K562 (cell line): ENCODE data around the gene IBTK. TPM values are rescaled to one million over a fixed set of nuclear protein-coding genes. Genes with fewer than 3 reads are reported as not detected.

Experiments used
- CBX3 ChIP-seq, 2 experiments: IDR thresholded peaks; 1 replicate in 1 of 2; 2 replicates in 1 of 2; pipeline ENCODE4 v1.6.1; 2012; ENCODE audit warnings: inconsistent platforms in 2 of 2, low read length in 2 of 2, borderline replicate concordance in 1 of 2, control low read depth in 1 of 2
- DIDO1 ChIP-seq: fragments of 450-650 bp; IDR thresholded peaks from 2 replicates; pipeline ENCODE4 v1.6.1; 2016; ENCODE audit warnings: low read depth, missing biosample characterization, missing genetic modification characterization
- ETS2 ChIP-seq: IDR thresholded peaks from 2 replicates; pipeline ENCODE4 v1.6.1; 2016; ENCODE audit warnings: borderline replicate concordance, missing genetic modification characterization, mild to moderate bottlenecking, moderate library complexity, missing compliant biosample characterization; ENCODE audit not compliant: poor library complexity, severe bottlenecking
- HDAC2 ChIP-seq: fragments of 450-650 bp; IDR thresholded peaks from 2 replicates; pipeline ENCODE4 v1.6.1; 2016; ENCODE audit warnings: mild to moderate bottlenecking
- JUND ChIP-seq, 2 experiments: IDR thresholded peaks; 2 replicates in 1 of 2; 3 replicates in 1 of 2; pipeline ENCODE4 v1.6.1; 2011; ENCODE audit warnings: borderline replicate concordance in 2 of 2, low read depth in 2 of 2, low read length in 2 of 2, improper control_type of control experiment in 1 of 2, missing biosample characterization in 1 of 2, missing genetic modification characterization in 1 of 2, missing genetic modification reagents in 1 of 2
- KDM4B ChIP-seq, 2 experiments: fragments of 450-650 bp in 1 of 2; sonication (generic) in 1 of 2; IDR thresholded peaks; 2 replicates each; pipeline ENCODE4 v1.6.1; 2016 to 2017; ENCODE audit warnings: borderline replicate concordance in 2 of 2, antibody characterized with exemption in 1 of 2, low read depth in 1 of 2, mild to moderate bottlenecking in 1 of 2
- MAFF ChIP-seq: IDR thresholded peaks from 2 replicates; pipeline ENCODE4 v1.6.1; 2012; ENCODE audit warnings: low read length, improper control_type of control experiment
- MYC ChIP-seq, 2 experiments: fragments of 250-450 bp in 1 of 2; sonication (Bioruptor Pico) in 1 of 2; IDR thresholded peaks; 2 replicates each; pipeline versions ENCODE4 v1.5.1 to v1.6.1; 2012 to 2021; ENCODE audit warnings: low read depth in 2 of 2, borderline replicate concordance in 1 of 2, improper control_type of control experiment in 1 of 2, low read length in 1 of 2, mild to moderate bottlenecking in 1 of 2, moderate library complexity in 1 of 2
- NCOA6 ChIP-seq: fragments of 450-650 bp; IDR thresholded peaks from 2 replicates; pipeline ENCODE4 v1.6.1; 2017; ENCODE audit warnings: mild to moderate bottlenecking
- PRDM10 ChIP-seq: fragments of 450-650 bp; IDR thresholded peaks from 2 replicates; pipeline ENCODE4 v1.6.1; 2018; ENCODE audit not compliant: partially characterized antibody
- ZNF232 ChIP-seq: sonication (generic); formaldehyde crosslinking; IDR thresholded peaks from 2 replicates; pipeline ENCODE4 v1.8.0; 2022; ENCODE audit warnings: mild to moderate bottlenecking, missing genetic modification reagents
- polyA plus RNA-seq, 8 experiments: library from polyadenylated mRNA; depleted of rRNA in 4 of 8; stranded (reverse) in 5 of 8; unstranded in 3 of 8; fragments of >200 nt; fragmentation: Nextera tagmentation in 2 of 8; fragmentation: Illumina TruSeq in 1 of 8; extraction: Ambion mirVana in 2 of 8; extraction: Trizol in 1 of 8; gene quantifications; 2 replicates each; pipeline versions ENCODE4 v1.2.1 to v1.2.3, GENCODE V29; 2011 to 2014; ENCODE audit warnings: inconsistent platforms in 1 of 8, missing spikeins in 1 of 8
- total RNA-seq, 7 experiments: library from RNA; depleted of rRNA in 6 of 7; stranded (reverse); fragments of >200 nt in 6 of 7; fragmentation: Illumina TruSeq in 2 of 7; extraction: Trizol in 2 of 7; gene quantifications; 2 replicates each; pipeline versions ENCODE4 v1.2.1 to v1.2.3, GENCODE V29; 2011 to 2021; ENCODE audit warnings: low replicate concordance in 1 of 7
- TF ChIP-seq, protein P1 (sequence below): fragments of 450-650 bp; IDR thresholded peaks from 2 replicates; pipeline ENCODE4 v1.6.1; 2016; ENCODE audit warnings: low read depth
- TF ChIP-seq, protein P2 (sequence below): sonication (generic); formaldehyde crosslinking; IDR thresholded peaks from 2 replicates; pipeline ENCODE4 v1.8.0; 2023; ENCODE audit warnings: mild to moderate bottlenecking, missing genetic modification reagents

IBTK gene
- total and polyA plus RNA-seq, 9 of the 15 experiments (the other 6 are each of a cell fraction or from before 2014, with no cell fraction given) = 13.2 to 36.4 (median 21.8) TPM

GRCh38 chr6:82205930-82206392 lies 41.6 kb downstream of the IBTK start (continued):
- TF ChIP-seq HDAC2 (peak; percentile 65; the same call in 1 of the 2 replicates), JUND (IDR thresholded peaks at IDR 0.05; ENCODE audit: borderline replicate concordance, low read depth, low read length) (peak; percentile 38; the same call in 1 of the 2 replicates), JUND (tag; IDR thresholded peaks at IDR 0.05; ENCODE audit: borderline replicate concordance, low read depth, low read length) (no peak; the same call in 2 of the 3 replicates), CBX3 (IDR thresholded peaks at IDR 0.05; ENCODE audit: borderline replicate concordance in 1 of 2, low read length in 2 of 2) (peak in 1 of 2 experiments; percentile 84; a peak in 1 of 3 replicates), ZNF232 (CRISPR knock-in tag) (no peak), DIDO1 (no peak), NCOA6 (peak; percentile 68; the same call in 1 of the 2 replicates), MAFF (no peak), KDM4B (IDR thresholded peaks at IDR 0.05; ENCODE audit: borderline replicate concordance in 2 of 2, low read depth in 1 of 2) (no peak), PRDM10 (peak; percentile 27), ETS2 (tag) (no peak), MYC (IDR thresholded peaks at IDR 0.05; ENCODE audit: low read depth, low read length) (no peak), MYC (CRISPR knock-in tag; IDR thresholded peaks at IDR 0.05; ENCODE audit: borderline replicate concordance, low read depth) (no peak)
- TF ChIP-seq, protein P1, sequence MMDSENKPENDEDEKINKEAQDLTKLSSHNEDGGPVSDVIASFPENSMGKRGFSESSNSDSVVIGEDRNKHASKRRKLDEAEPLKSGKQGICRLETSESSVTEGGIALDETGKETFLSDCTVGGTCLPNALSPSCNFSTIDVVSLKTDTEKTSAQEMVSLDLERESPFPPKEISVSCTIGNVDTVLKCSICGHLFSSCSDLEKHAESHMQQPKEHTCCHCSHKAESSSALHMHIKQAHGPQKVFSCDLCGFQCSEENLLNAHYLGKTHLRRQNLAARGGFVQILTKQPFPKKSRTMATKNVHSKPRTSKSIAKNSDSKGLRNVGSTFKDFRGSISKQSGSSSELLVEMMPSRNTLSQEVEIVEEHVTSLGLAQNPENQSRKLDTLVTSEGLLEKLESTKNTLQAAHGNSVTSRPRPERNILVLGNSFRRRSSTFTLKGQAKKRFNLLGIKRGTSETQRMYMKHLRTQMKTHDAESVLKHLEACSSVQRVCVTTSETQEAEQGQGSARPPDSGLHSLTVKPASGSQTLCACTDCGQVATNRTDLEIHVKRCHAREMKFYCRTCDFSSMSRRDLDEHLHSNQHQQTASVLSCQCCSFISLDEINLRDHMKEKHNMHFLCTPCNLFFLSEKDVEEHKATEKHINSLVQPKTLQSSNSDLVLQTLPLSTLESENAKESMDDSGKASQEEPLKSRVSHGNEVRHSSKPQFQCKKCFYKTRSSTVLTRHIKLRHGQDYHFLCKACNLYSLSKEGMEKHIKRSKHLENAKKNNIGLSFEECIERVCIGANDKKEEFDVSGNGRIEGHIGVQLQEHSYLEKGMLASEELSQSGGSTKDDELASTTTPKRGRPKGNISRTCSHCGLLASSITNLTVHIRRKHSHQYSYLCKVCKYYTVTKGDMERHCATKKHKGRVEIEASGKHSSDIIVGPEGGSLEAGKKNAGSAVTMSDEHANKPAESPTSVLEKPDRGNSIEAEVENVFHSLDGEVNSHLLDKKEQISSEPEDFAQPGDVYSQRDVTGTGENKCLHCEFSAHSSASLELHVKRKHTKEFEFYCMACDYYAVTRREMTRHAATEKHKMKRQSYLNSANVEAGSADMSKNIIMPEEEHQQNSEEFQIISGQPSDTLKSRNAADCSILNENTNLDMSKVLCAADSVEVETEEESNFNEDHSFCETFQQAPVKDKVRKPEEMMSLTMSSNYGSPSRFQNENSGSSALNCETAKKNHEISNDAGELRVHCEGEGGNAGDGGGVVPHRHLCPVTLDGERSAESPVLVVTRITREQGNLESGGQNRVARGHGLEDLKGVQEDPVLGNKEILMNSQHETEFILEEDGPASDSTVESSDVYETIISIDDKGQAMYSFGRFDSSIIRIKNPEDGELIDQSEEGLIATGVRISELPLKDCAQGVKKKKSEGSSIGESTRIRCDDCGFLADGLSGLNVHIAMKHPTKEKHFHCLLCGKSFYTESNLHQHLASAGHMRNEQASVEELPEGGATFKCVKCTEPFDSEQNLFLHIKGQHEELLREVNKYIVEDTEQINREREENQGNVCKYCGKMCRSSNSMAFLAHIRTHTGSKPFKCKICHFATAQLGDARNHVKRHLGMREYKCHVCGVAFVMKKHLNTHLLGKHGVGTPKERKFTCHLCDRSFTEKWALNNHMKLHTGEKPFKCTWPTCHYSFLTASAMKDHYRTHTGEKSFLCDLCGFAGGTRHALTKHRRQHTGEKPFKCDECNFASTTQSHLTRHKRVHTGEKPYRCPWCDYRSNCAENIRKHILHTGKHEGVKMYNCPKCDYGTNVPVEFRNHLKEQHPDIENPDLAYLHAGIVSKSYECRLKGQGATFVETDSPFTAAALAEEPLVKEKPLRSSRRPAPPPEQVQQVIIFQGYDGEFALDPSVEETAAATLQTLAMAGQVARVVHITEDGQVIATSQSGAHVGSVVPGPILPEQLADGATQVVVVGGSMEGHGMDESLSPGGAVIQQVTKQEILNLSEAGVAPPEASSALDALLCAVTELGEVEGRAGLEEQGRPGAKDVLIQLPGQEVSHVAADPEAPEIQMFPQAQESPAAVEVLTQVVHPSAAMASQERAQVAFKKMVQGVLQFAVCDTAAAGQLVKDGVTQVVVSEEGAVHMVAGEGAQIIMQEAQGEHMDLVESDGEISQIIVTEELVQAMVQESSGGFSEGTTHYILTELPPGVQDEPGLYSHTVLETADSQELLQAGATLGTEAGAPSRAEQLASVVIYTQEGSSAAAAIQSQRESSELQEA = no peak
- TF ChIP-seq, protein P2, sequence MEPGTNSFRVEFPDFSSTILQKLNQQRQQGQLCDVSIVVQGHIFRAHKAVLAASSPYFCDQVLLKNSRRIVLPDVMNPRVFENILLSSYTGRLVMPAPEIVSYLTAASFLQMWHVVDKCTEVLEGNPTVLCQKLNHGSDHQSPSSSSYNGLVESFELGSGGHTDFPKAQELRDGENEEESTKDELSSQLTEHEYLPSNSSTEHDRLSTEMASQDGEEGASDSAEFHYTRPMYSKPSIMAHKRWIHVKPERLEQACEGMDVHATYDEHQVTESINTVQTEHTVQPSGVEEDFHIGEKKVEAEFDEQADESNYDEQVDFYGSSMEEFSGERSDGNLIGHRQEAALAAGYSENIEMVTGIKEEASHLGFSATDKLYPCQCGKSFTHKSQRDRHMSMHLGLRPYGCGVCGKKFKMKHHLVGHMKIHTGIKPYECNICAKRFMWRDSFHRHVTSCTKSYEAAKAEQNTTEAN (CRISPR knock-in tag) = no peak
